Uterus (tissue), 2 donors: ENCODE results near the gene SART1.

Experiments used
- POLR2A ChIP-seq, 2 donors: fragments of 450-650 bp; IDR thresholded peaks; one replicate each; pipeline ENCODE4 v1.6.1; 2016; ENCODE audit warnings: antibody characterized with exemption in 2 of 2, mild to moderate bottlenecking in 1 of 2, moderate library complexity in 1 of 2
- TF ChIP-seq, protein P1 (sequence below), 4 experiments: fragments of 200-600 bp in 2 of 4; fragments of 450-650 bp in 2 of 4; sonication (generic) in 2 of 4; IDR thresholded peaks; one replicate each; pipeline ENCODE4 v1.5.1; 2016 to 2019; ENCODE audit warnings: antibody characterized with exemption in 4 of 4, mild to moderate bottlenecking in 2 of 4, moderate library complexity in 1 of 4

DNA sequence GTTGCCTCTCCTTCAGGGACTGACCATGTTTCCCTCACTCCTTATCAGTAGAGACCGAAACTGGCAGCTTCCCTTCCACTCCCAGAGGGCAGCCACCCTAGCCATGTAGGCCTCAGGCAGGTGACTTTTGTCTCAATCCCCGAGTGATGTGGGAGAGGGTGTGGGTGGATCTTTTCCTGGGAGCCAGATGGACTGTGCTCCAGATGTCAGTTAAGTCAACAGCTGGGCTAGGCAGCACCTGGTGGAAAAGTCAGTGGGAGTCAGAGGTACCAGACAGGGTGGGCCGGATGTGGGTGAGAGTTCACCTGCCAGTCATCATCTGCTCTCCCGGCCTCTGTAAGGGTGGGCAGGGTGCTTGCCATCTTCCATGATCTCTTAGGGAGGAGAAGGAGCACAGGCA, 42.7 kb downstream of the SART1 start:
- TF ChIP-seq, protein P1, sequence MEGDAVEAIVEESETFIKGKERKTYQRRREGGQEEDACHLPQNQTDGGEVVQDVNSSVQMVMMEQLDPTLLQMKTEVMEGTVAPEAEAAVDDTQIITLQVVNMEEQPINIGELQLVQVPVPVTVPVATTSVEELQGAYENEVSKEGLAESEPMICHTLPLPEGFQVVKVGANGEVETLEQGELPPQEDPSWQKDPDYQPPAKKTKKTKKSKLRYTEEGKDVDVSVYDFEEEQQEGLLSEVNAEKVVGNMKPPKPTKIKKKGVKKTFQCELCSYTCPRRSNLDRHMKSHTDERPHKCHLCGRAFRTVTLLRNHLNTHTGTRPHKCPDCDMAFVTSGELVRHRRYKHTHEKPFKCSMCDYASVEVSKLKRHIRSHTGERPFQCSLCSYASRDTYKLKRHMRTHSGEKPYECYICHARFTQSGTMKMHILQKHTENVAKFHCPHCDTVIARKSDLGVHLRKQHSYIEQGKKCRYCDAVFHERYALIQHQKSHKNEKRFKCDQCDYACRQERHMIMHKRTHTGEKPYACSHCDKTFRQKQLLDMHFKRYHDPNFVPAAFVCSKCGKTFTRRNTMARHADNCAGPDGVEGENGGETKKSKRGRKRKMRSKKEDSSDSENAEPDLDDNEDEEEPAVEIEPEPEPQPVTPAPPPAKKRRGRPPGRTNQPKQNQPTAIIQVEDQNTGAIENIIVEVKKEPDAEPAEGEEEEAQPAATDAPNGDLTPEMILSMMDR (IDR thresholded peaks at IDR 0.05), result no peak
- no peak for TF ChIP-seq POLR2A (IDR thresholded peaks at IDR 0.05)
